ENCODE results near the gene CELF2. TPM values are rescaled to one million over a fixed set of nuclear protein-coding genes. Genes with fewer than 3 reads are reported as not detected.
A peak's percentile ranks its signal among the peaks of the same experiment; 100 is the strongest.

Gene CELF2
- total RNA-seq, 1 experiment from 2014 or later = 28.7 TPM

DNA sequence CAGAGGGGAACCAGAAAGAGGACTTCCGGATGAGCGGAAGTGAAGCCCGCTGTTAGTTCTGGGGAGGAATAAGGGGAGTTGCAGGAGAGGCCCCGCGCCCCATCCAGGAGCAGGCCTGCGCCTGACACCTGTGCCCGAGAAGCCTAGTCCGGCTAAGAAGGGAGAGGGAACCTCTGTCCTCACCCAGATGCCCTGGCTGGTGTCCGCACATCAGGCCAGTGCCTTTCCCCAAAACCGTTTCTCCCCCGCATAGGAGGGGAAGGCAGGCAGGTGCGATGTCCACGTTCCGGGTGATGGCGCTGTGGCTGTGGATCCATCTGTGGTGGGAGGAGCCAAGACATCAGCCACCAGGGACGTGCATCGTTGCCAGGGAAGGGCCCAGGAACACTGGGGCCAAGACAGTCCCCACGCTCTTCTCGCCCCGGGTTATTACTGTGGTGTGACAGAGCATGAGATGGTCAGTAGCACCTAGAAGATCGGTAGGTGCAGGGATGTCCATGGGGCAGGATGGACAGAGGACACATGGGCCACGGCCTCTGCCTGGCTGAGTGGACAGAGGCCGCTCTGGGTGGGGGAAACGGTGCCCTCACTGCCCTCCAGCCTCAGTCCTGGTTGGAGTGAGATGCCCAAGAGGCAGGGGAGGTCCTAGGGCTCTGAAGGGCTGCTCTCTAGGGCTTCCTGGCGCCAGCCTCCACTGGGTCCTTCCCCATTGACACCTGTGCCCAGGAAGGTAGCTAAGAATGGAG is 262.7 kb downstream of the CELF2 start:
- Histone ChIP-seq H2BK15ac (ENCODE audit: low read depth, low read length) (no peak overlapping the region), H3K56ac (ENCODE audit: insufficient read length, low read depth, low read length) (no peak overlapping the region), H3K14ac (ENCODE audit: insufficient read depth, low read length) (no peak overlapping the region), H3K23ac (ENCODE audit: insufficient read length, low read depth, low read length) (no peak overlapping the region), H2AFZ (ENCODE audit: low read length) (no peak overlapping the region), H3K4me2 (ENCODE audit: insufficient read depth, insufficient read length, low read length) (no peak overlapping the region), H4K20me1 (ENCODE audit: control insufficient read depth, insufficient read depth, insufficient read length) (no peaks in the 10 kb centered on the region), H4K91ac (ENCODE audit: insufficient read length, low read depth, low read length) (no peak overlapping the region), H3K79me2 (ENCODE audit: insufficient read depth, low read length) (no peaks in the 10 kb centered on the region), H4K5ac (ENCODE audit: insufficient read length, low read depth, low read length) (no peak overlapping the region), H3K4me1 (ENCODE audit: insufficient read depth, low read length) (no peaks in the 10 kb centered on the region), H2BK20ac (ENCODE audit: low read depth, low read length, poor library complexity, severe bottlenecking) (no peak overlapping the region), H3K23me2 (ENCODE audit: insufficient read length, low read depth, low read length, poor library complexity, severe bottlenecking) (no peaks in the 10 kb centered on the region), H3K27me3 (ENCODE audit: insufficient read depth, low read length) (no peaks in the 10 kb centered on the region), H3T11ph (ENCODE audit: low read length) (no peak overlapping the region), H2BK5ac (ENCODE audit: insufficient read length, low read length) (no peak overlapping the region), H2AK5ac (ENCODE audit: insufficient read length, low read length) (no peak overlapping the region), H3K9ac (ENCODE audit: extremely low read depth, insufficient read length, low read length) (no peak overlapping the region), H3K27ac (ENCODE audit: insufficient read length, low read depth, low read length) (no peak overlapping the region), H2BK12ac (ENCODE audit: insufficient read length, low read depth, low read length) (no peak overlapping the region), H3K4ac (ENCODE audit: low read depth, low read length) (no peak overlapping the region), H4K8ac (replicated peaks; ENCODE audit: insufficient read length, low read depth, low read length) (no peak overlapping the region), H3K9me3 (ENCODE audit: control insufficient read depth, low read depth, low read length) (no peaks in the 10 kb centered on the region), H3K79me1 (ENCODE audit: insufficient read depth, low read depth, low read length, poor library complexity, severe bottlenecking) (no peaks in the 10 kb centered on the region), H3K18ac (ENCODE audit: insufficient read length, low read depth, low read length) (no peak overlapping the region), H2BK120ac (ENCODE audit: low read depth, low read length, poor library complexity, severe bottlenecking) (no peak overlapping the region)
- no peak for DNase-seq
- Mint-ChIP-seq H3K36me3 (ENCODE audit: insufficient read depth in 1 of 3, low read depth in 3 of 3) (peaks cover 3 to 21% (median 13%) of the 10 kb centered on the region in 3 experiments), H3K27ac (peak overlapping the region in 1 of 3 experiments; percentile 68; a peak in 1 of 7 replicates), H3K4me3 (no peak overlapping the region), H3K9me3 (no peaks in the 10 kb centered on the region), H3K27me3 (ENCODE audit: low read depth) (no peaks in the 10 kb centered on the region), H3K4me1 (peaks cover 6 to 8% of the 10 kb centered on the region in 2 experiments)
- TF ChIP-seq, protein P1, sequence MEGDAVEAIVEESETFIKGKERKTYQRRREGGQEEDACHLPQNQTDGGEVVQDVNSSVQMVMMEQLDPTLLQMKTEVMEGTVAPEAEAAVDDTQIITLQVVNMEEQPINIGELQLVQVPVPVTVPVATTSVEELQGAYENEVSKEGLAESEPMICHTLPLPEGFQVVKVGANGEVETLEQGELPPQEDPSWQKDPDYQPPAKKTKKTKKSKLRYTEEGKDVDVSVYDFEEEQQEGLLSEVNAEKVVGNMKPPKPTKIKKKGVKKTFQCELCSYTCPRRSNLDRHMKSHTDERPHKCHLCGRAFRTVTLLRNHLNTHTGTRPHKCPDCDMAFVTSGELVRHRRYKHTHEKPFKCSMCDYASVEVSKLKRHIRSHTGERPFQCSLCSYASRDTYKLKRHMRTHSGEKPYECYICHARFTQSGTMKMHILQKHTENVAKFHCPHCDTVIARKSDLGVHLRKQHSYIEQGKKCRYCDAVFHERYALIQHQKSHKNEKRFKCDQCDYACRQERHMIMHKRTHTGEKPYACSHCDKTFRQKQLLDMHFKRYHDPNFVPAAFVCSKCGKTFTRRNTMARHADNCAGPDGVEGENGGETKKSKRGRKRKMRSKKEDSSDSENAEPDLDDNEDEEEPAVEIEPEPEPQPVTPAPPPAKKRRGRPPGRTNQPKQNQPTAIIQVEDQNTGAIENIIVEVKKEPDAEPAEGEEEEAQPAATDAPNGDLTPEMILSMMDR (conservative IDR thresholded peaks at IDR 0.05) = no peak
- WGBS (ENCODE audit: extremely low coverage, insufficient read length, low lambda C conversion rate) = no CpG with 5 or more reads among the region's 25 CpGs
